Body of pancreas (tissue), 4 donors: Measurements from ENCODE around the gene KRT73. TPM values are rescaled to one million over a fixed set of nuclear protein-coding genes. Genes with fewer than 3 reads are reported as not detected.
A peak's percentile ranks its signal among the peaks of the same experiment; 100 is the strongest.

Experiments
- ATAC-seq: fragments of 150-250 bp; one replicate; pipeline ENCODE4 v1.9.1; 2016
- DNase-seq, 4 donors: peaks; one replicate each; pipeline ENCODE4 v3.0.0-alpha.2; 2019
- H3K27ac ChIP-seq, 4 donors: fragments of 200-600 bp; sonication (generic); 1 replicate in 3 of 4; 2 replicates in 1 of 4; pipeline versions ENCODE4 v1.5.1 to v1.6.1; 2016 to 2019; ENCODE audit warnings: mild to moderate bottlenecking in 1 of 4, mixed read lengths in 1 of 4, moderate library complexity in 1 of 4
- H3K27me3 ChIP-seq, 2 donors: fragments of 200-600 bp; sonication (generic); one replicate each; pipeline ENCODE4 v1.6.0; 2016; ENCODE audit warnings: mild to moderate bottlenecking in 1 of 2
- H3K36me3 ChIP-seq, 2 donors: fragments of 200-600 bp; sonication (generic); replicated peaks in 1 of 2; 2 replicates each; pipeline ENCODE4 v1.5.1; 2016; ENCODE audit warnings: low read depth in 2 of 2; ENCODE audit not compliant: insufficient read depth in 1 of 2
- H3K4me1 ChIP-seq: fragments of 200-600 bp; sonication (generic); one replicate; pipeline ENCODE4 v1.6.0; 2016
- H3K4me3 ChIP-seq, 2 donors: fragments of 200-600 bp; sonication (generic); 1 replicate in 1 of 2; 2 replicates in 1 of 2; pipeline ENCODE4 v1.5.1; 2016 to 2019
- H3K9me3 ChIP-seq, 3 donors: fragments of 200-600 bp; sonication (generic); 1 replicate in 2 of 3; 2 replicates in 1 of 3; pipeline ENCODE4 v1.5.1; 2016
- CTCF ChIP-seq, 7 experiments: fragments of 450-650 bp in 4 of 7; fragments of 200-600 bp in 3 of 7; sonication (generic) in 3 of 7; IDR thresholded peaks; one replicate each; pipeline ENCODE4 v1.5.1; 2016 to 2019; ENCODE audit warnings: antibody characterized with exemption in 7 of 7
- POLR2A ChIP-seq, 3 donors: fragments of 450-650 bp; IDR thresholded peaks; one replicate each; pipeline ENCODE4 v1.6.1; 2016; ENCODE audit warnings: antibody characterized with exemption in 3 of 3, mild to moderate bottlenecking in 2 of 3
- WGBS, 2 donors: methylation state at CpG; one replicate each; pipeline ENCODE4 v1.1.5; 2017; 5-methylcytosine and 5-hydroxymethylcytosine counted together
- intact Hi-C: fragments of 100-400 bp; cut with DNase I; formaldehyde crosslinking; loops from one replicate; pipeline ENCODE4 v1.15.1; 2023
- total RNA-seq, 2 donors: library from RNA; depleted of rRNA; stranded (reverse); fragments of >200 nt; gene quantifications; one replicate each; pipeline ENCODE4 v1.1.0, GENCODE V29; 2016

KRT73 gene
- total RNA-seq, 2 donors from 2014 or later = 1.3 TPM; not detected in 1

GRCh38 chr12:52566847-52567291 lies 51.5 kb downstream of the KRT73 start:
- Histone ChIP-seq H3K36me3 (no peaks in the 10 kb centered on the region), H3K9me3 (no peaks in the 10 kb centered on the region), H3K4me3 (no peak overlapping the region), H3K4me1 (no peaks in the 10 kb centered on the region), H3K27ac (no peak overlapping the region), H3K27me3 (no peaks in the 10 kb centered on the region)
- no peak for TF ChIP-seq CTCF (IDR thresholded peaks at IDR 0.05)
- TF ChIP-seq POLR2A (IDR thresholded peaks at IDR 0.05) = no peak
- ATAC-seq (no peak), DNase-seq (peak in 1 of 4 donors; percentile 8)
- intact Hi-C loops = no loop called here
- 33 to 44% methylated on average over 8 of the region's 8 CpGs for WGBS, 2 donors

- ATAC-seq = no peak
- Histone ChIP-seq H3K9me3 (no peaks in the 10 kb centered on the region), H3K27me3 (no peaks in the 10 kb centered on the region), H3K36me3 (no peaks in the 10 kb centered on the region), H3K4me3 (no peak overlapping the region), H3K27ac (no peak overlapping the region), H3K4me1 (no peaks in the 10 kb centered on the region)
- DNase-seq = no peak
- 56% methylated on average over 1 of the region's 1 CpG; no CpG with 5 or more reads in 1 of the 2 donors for WGBS, 2 donors
- TF ChIP-seq CTCF (IDR thresholded peaks at IDR 0.05) (no peak), POLR2A (IDR thresholded peaks at IDR 0.05) (no peak)
- intact Hi-C loops = no loop called here
Observed at GRCh38 chr12:52564582-52564981, 53.8 kb downstream of the KRT73 start.

GRCh38 chr12:52561880-52562449 lies 56.4 kb downstream of the KRT73 start:
- no peak overlapping the region for H3K4me3 ChIP-seq
- no peak overlapping the region for H3K27ac ChIP-seq
- intact Hi-C loops = no loop called here
- H3K27me3 ChIP-seq = no peaks in the 10 kb centered on the region
- no peak for DNase-seq
- H3K9me3 ChIP-seq = no peaks in the 10 kb centered on the region
- TF ChIP-seq POLR2A (IDR thresholded peaks at IDR 0.05) (no peak), CTCF (IDR thresholded peaks at IDR 0.05) (peak in 2 of 7 experiments; percentile 23)
- 54 to 66% methylated on average over 3 of the region's 3 CpGs for WGBS, 2 donors
- no peak for ATAC-seq
- H3K4me1 ChIP-seq = no peaks in the 10 kb centered on the region
- no peaks in the 10 kb centered on the region for H3K36me3 ChIP-seq

- no peak for DNase-seq
- H3K4me1 ChIP-seq = no peaks in the 10 kb centered on the region
- H3K27me3 ChIP-seq = no peaks in the 10 kb centered on the region
- TF ChIP-seq POLR2A (IDR thresholded peaks at IDR 0.05) = no peak
- TF ChIP-seq CTCF (IDR thresholded peaks at IDR 0.05) = no peak
- no peak overlapping the region for H3K27ac ChIP-seq
- no peaks in the 10 kb centered on the region for H3K36me3 ChIP-seq
- no peak overlapping the region for H3K4me3 ChIP-seq
- intact Hi-C loops = no loop called here
- no peaks in the 10 kb centered on the region for H3K9me3 ChIP-seq
- WGBS, 2 donors = 78 to 81% methylated on average over 4 of the region's 4 CpGs
- ATAC-seq = no peak
Observed at GRCh38 chr12:52559979-52560378, 58.4 kb downstream of the KRT73 start.

- ATAC-seq (no peak), DNase-seq (no peak)
- Histone ChIP-seq H3K36me3 (no peaks in the 10 kb centered on the region), H3K9me3 (no peaks in the 10 kb centered on the region), H3K4me3 (no peak overlapping the region), H3K27ac (no peak overlapping the region), H3K27me3 (no peaks in the 10 kb centered on the region), H3K4me1 (no peaks in the 10 kb centered on the region)
- 35 to 71% methylated on average over 4 to 8 of the region's 8 CpGs for WGBS, 2 donors
- intact Hi-C loops = no loop called here
- TF ChIP-seq CTCF (IDR thresholded peaks at IDR 0.05) (no peak), POLR2A (IDR thresholded peaks at IDR 0.05) (no peak)
Observed at GRCh38 chr12:52558781-52559445, 59.4 kb downstream of the KRT73 start.
